CD14-positive monocyte (primary cell): ENCODE data around the gene MRPL9. TPM values are rescaled to one million over a fixed set of nuclear protein-coding genes. Genes with fewer than 3 reads are reported as not detected.
A peak's percentile ranks its signal among the peaks of the same experiment; 100 is the strongest.
"Not testable (repeated sequence)": the region's sequence is repeated elsewhere in the genome, so short reads cannot be mapped to it uniquely, and the experiment has no call there.

ENCODE experiments used
- DNase-seq, 3 donors: peaks; one replicate each; pipeline ENCODE4 v3.0.0-alpha.2; 2011 to 2022
- H2AFZ ChIP-seq: 2 replicates; pipeline ENCODE4 v1.6.0; 2012; ENCODE audit warnings: mild to moderate bottlenecking, low read depth, low read length, inconsistent platforms; ENCODE audit not compliant: insufficient read depth, poor library complexity, severe bottlenecking
- H3K27ac ChIP-seq, 2 donors: 1 replicate in 1 of 2; 2 replicates in 1 of 2; pipeline ENCODE4 v1.5.1; 2012 to 2013; ENCODE audit warnings: low read length in 2 of 2, control low read depth in 1 of 2, inconsistent platforms in 1 of 2, low read depth in 1 of 2, mild to moderate bottlenecking in 1 of 2
- H3K27me3 ChIP-seq, 2 donors: one replicate each; pipeline versions ENCODE4 v1.6.0 to v1.6.1; 2011 to 2013; ENCODE audit warnings: low read length in 2 of 2; ENCODE audit not compliant: control insufficient read depth in 2 of 2, insufficient read depth in 2 of 2
- H3K36me3 ChIP-seq, 2 donors: replicated peaks in 1 of 2; 1 replicate in 1 of 2; 2 replicates in 1 of 2; pipeline versions ENCODE4 v1.5.1 to v1.6.1; 2012 to 2013; ENCODE audit warnings: low read length in 2 of 2, control low read depth in 1 of 2, inconsistent platforms in 1 of 2, mild to moderate bottlenecking in 1 of 2; ENCODE audit not compliant: insufficient read depth in 2 of 2, control insufficient read depth in 1 of 2
- H3K4me1 ChIP-seq, 2 donors: 1 replicate in 1 of 2; 2 replicates in 1 of 2; pipeline versions ENCODE4 v1.5.1 to v1.6.1; 2012 to 2013; ENCODE audit warnings: low read length in 2 of 2, control low read depth in 1 of 2, inconsistent platforms in 1 of 2, mild to moderate bottlenecking in 1 of 2, moderate library complexity in 1 of 2; ENCODE audit not compliant: insufficient read depth in 2 of 2, control insufficient read depth in 1 of 2
- H3K4me2 ChIP-seq: replicated peaks from 2 replicates; pipeline ENCODE3; 2012; ENCODE audit warnings: low read length, moderate library complexity, mild to moderate bottlenecking; ENCODE audit not compliant: poor library complexity, severe bottlenecking; ENCODE audit errors: extremely low read depth
- H3K4me3 ChIP-seq, 3 experiments: fragments of 200-600 bp in 1 of 3; sonication (generic) in 1 of 3; replicated peaks in 1 of 3; 1 replicate in 2 of 3; 2 replicates in 1 of 3; pipeline ENCODE4 v1.5.1; 2011 to 2013; ENCODE audit warnings: low read length in 3 of 3, mild to moderate bottlenecking in 3 of 3, control low read depth in 2 of 3, low read depth in 2 of 3, inconsistent platforms in 1 of 3, moderate library complexity in 1 of 3
- H3K79me2 ChIP-seq: 2 replicates; pipeline ENCODE4 v1.6.0; 2012; ENCODE audit warnings: mild to moderate bottlenecking, control low read depth, inconsistent platforms, low read length, moderate library complexity; ENCODE audit not compliant: insufficient read depth
- H3K9ac ChIP-seq: 2 replicates; pipeline ENCODE4 v1.6.0; 2017; ENCODE audit warnings: low read length, mild to moderate bottlenecking; ENCODE audit not compliant: insufficient read depth, poor library complexity, severe bottlenecking
- H3K9me3 ChIP-seq, 2 donors: replicated peaks in 1 of 2; 1 replicate in 1 of 2; 2 replicates in 1 of 2; pipeline versions ENCODE4 v1.5.1 to v1.6.1; 2012 to 2013; ENCODE audit warnings: low read length in 2 of 2, control low read depth in 1 of 2; ENCODE audit not compliant: control insufficient read depth in 1 of 2, insufficient read depth in 1 of 2
- H4K20me1 ChIP-seq: 2 replicates; pipeline ENCODE4 v1.6.0; 2012; ENCODE audit warnings: mild to moderate bottlenecking, low read length, control low read depth, moderate library complexity; ENCODE audit not compliant: insufficient read depth
- H3K27ac Mint-ChIP-seq, 7 donors: one replicate each; pipeline ENCODE4 v1.8.0; 2020; ENCODE audit warnings: mild to moderate bottlenecking in 7 of 7, mixed read lengths in 7 of 7, moderate library complexity in 6 of 7, inconsistent platforms in 2 of 7
- H3K27me3 Mint-ChIP-seq, 3 donors: one replicate each; pipeline ENCODE4 v1.8.0; 2021 to 2022; ENCODE audit warnings: low read depth in 3 of 3, mild to moderate bottlenecking in 3 of 3, mixed read lengths in 3 of 3, moderate library complexity in 3 of 3, inconsistent platforms in 1 of 3
- H3K36me3 Mint-ChIP-seq, 2 donors: one replicate each; pipeline ENCODE4 v1.8.0; 2020; ENCODE audit warnings: mixed read lengths in 2 of 2, inconsistent platforms in 1 of 2, mild to moderate bottlenecking in 1 of 2
- H3K4me1 Mint-ChIP-seq: one replicate; pipeline ENCODE4 v1.8.0; 2020; ENCODE audit warnings: mild to moderate bottlenecking, mixed read lengths
- H3K4me3 Mint-ChIP-seq, 2 donors: one replicate each; pipeline ENCODE4 v1.8.0; 2020; ENCODE audit warnings: mild to moderate bottlenecking in 2 of 2, mixed read lengths in 2 of 2, moderate library complexity in 1 of 2
- H3K9me3 Mint-ChIP-seq, 7 donors: one replicate each; pipeline ENCODE4 v1.8.0; 2020 to 2022; ENCODE audit warnings: mixed read lengths in 7 of 7, mild to moderate bottlenecking in 6 of 7, moderate library complexity in 6 of 7, inconsistent platforms in 2 of 7
- WGBS: methylation state at CpG from one replicate; pipeline ENCODE4 v1.1.5; 2013; ENCODE audit warnings: missing lambda C conversion rate; ENCODE audit not compliant: insufficient coverage; 5-methylcytosine and 5-hydroxymethylcytosine counted together
- intact Hi-C, 2 donors: fragments of 100-400 bp; cut with micrococcal nuclease; formaldehyde crosslinking; loops; one replicate each; pipeline versions ENCODE4 v1.15.0 to v1.15.1; 2023
- polyA plus RNA-seq, 3 donors: library from polyadenylated mRNA; depleted of rRNA in 1 of 3; unstranded in 2 of 3; stranded (reverse) in 1 of 3; fragments of 300-500 nt in 2 of 3; fragments of >200 nt in 1 of 3; fragmentation: Illumina TruSeq in 2 of 3; gene quantifications; 1 replicate in 2 of 3; 2 replicates in 1 of 3; pipeline ENCODE4 v1.2.3, GENCODE V29; 2012 to 2021
- TF ChIP-seq, protein P1 (sequence below): fragments of 200-600 bp; IDR thresholded peaks from one replicate; pipeline ENCODE4 v1.8.0; 2022; ENCODE audit warnings: antibody characterized with exemption, mild to moderate bottlenecking

Gene MRPL9
- polyA plus RNA-seq, 3 donors = 25.6 to 56.6 (median 56.4) TPM

DNA sequence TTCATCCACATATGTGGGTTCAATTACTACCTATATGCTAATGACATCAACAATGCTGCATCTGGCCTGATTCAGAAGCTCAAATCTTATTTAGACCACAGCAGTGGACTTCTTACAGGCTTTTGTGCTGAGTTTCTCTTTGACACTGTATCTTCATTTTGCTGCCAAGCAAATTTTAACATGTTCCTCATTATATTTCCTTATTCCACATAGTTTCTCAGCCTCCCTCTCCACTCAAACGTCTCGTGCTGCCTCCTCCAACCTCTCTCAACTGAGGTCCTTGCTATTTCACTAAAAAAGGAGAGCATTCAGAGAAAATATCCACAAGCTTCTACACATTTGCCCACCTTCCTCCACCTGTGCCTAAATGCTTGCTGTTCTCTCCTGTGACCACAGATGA lies 20.5 kb upstream of the MRPL9 start:
- Mint-ChIP-seq H3K4me1 (peaks cover 3% of the 10 kb centered on the region), H3K27ac (no peak overlapping the region), H3K9me3 (peaks cover 0 to 1% (median 0%) of the 10 kb centered on the region in 7 donors), H3K36me3 (peaks cover 4% of the 10 kb centered on the region in 2 donors), H3K4me3 (no peak overlapping the region), H3K27me3 (peaks cover 0 to 4% (median 2%) of the 10 kb centered on the region in 3 donors)
- Histone ChIP-seq H3K9me3 (no peaks in the 10 kb centered on the region), H3K27me3 (peaks cover 0 to 3% of the 10 kb centered on the region in 2 donors), H3K36me3 (no peaks in the 10 kb centered on the region), H3K4me1 (peaks cover 10 to 12% of the 10 kb centered on the region in 2 donors), H3K79me2 (no peaks in the 10 kb centered on the region), H2AFZ (peak overlapping the region; percentile 0), H3K9ac (no peak overlapping the region), H3K4me2 (peak overlapping the region; percentile 4), H3K27ac (no peak overlapping the region), H4K20me1 (no peaks in the 10 kb centered on the region), H3K4me3 (no peak overlapping the region)
- DNase-seq = no peak
- TF ChIP-seq, protein P1, sequence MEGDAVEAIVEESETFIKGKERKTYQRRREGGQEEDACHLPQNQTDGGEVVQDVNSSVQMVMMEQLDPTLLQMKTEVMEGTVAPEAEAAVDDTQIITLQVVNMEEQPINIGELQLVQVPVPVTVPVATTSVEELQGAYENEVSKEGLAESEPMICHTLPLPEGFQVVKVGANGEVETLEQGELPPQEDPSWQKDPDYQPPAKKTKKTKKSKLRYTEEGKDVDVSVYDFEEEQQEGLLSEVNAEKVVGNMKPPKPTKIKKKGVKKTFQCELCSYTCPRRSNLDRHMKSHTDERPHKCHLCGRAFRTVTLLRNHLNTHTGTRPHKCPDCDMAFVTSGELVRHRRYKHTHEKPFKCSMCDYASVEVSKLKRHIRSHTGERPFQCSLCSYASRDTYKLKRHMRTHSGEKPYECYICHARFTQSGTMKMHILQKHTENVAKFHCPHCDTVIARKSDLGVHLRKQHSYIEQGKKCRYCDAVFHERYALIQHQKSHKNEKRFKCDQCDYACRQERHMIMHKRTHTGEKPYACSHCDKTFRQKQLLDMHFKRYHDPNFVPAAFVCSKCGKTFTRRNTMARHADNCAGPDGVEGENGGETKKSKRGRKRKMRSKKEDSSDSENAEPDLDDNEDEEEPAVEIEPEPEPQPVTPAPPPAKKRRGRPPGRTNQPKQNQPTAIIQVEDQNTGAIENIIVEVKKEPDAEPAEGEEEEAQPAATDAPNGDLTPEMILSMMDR = no peak
- WGBS = 29% methylated on average over 2 of the region's 2 CpGs
- intact Hi-C loops = no loop called here

DNA sequence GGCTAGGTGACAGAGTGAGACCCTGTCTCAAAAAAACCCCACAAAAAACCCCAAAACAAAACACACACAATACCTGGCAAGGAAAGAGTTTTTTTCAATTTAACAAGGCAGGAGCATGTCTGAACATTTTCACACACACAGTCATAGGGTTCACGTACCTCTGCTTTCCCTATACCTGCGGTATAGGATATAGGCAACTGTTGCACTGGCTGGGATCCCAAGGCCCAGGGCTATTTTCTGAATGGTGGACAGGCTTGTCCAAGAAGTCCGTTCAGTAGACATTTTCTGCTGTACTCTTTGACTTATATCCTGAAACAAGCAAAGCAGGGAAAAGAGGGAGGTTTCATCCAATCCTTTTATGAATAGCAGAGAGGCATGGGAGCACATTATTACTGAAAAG lies 19.4 kb upstream of the MRPL9 start:
- Histone ChIP-seq H3K79me2 (no peaks in the 10 kb centered on the region), H3K36me3 (peaks cover 0 to 4% of the 10 kb centered on the region in 2 donors), H3K27me3 (peaks cover 0 to 3% of the 10 kb centered on the region in 2 donors), H3K4me3 (no peak overlapping the region), H3K27ac (no peak overlapping the region), H3K9ac (no peak overlapping the region), H3K9me3 (no peaks in the 10 kb centered on the region), H4K20me1 (no peaks in the 10 kb centered on the region), H3K4me2 (no peak overlapping the region), H3K4me1 (peaks cover 10 to 12% of the 10 kb centered on the region in 2 donors), H2AFZ (no peak overlapping the region)
- Mint-ChIP-seq H3K4me1 (peaks cover 3% of the 10 kb centered on the region), H3K4me3 (no peak overlapping the region), H3K36me3 (peaks cover 11% of the 10 kb centered on the region in 2 donors), H3K27ac (peak overlapping the region in 1 of 7 donors; percentile 46), H3K27me3 (peaks cover 0 to 4% (median 2%) of the 10 kb centered on the region in 3 donors), H3K9me3 (peaks cover 0 to 1% (median 0%) of the 10 kb centered on the region in 7 donors)
- intact Hi-C loops = no loop called here
- 100% methylated on average over 1 of the region's 3 CpGs for WGBS
- TF ChIP-seq, protein P1 = no peak
- no peak for DNase-seq

DNA sequence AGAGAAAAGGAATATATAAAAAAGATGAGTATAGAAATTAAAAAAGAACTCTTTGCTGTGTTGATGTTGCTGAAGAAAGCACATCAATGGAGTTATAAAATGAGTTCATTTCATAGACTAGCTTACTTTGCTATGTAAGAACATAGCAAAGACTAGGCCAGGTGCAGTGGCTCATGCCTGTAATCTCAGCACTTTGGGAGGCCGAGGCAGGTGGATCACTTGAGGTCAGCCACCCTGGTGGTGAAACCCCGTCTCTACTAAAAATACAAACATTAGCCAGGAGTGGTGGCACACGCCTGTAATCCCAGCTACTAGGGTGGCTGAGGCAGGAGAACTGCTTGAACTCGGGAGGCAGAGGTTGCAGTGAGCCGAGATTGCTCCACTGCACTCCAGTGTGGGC lies 18.7 kb upstream of the MRPL9 start:
- not testable (repeated sequence) for H3K9me3 Mint-ChIP-seq

More for the DNA sequence above, 18.7 kb upstream of the MRPL9 start:
- H3K27me3 ChIP-seq, H3K4me2 ChIP-seq, H3K4me3 Mint-ChIP-seq, H3K4me3 ChIP-seq, intact Hi-C loops, H3K79me2 ChIP-seq, H3K9ac ChIP-seq, H3K36me3 ChIP-seq, H3K4me1 Mint-ChIP-seq, DNase-seq, H3K27me3 Mint-ChIP-seq, H2AFZ ChIP-seq, H4K20me1 ChIP-seq, H3K27ac ChIP-seq, H3K9me3 ChIP-seq: not testable (repeated sequence)
- Mint-ChIP-seq H3K27ac (peak overlapping the region in 1 of 7 donors; percentile 26), H3K36me3 (peaks cover 11 to 12% of the 10 kb centered on the region in 2 donors)
- peaks cover 10 to 12% of the 10 kb centered on the region in 2 donors for H3K4me1 ChIP-seq
- 100% methylated on average over 2 of the region's 5 CpGs for WGBS
